Nucleus accumbens (tissue), 56 donors: ENCODE results near the gene GALNT10.
"Not testable (repeated sequence)": the region's sequence is repeated elsewhere in the genome, so short reads cannot be mapped to it uniquely, and the experiment has no call there.

Experiments
- DNase-seq, 56 donors: peaks; one replicate each; lab custom pipeline; 2025; lab: John Stamatoyannopoulos, UW

The GALNT10 gene

DNA sequence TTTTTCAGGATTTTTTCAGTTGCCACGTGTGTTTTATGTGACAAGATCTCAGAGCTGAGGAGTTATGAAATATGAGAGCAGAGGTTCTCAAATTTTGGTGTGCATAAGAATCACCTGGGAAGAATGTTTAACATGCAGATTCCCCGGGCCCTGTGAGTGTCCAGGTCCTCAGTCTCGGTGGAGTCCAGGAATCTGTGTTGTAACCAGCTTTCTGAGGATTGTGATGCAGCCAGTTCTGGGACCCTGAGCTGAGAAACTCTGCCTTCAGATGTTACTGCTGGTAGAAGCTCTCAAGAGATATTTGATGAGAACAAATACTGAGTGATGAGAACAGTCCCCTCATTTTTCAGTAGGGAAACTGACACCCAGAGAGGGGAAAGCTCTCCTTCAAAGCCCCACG, 152.4 kb downstream of the GALNT10 start:
- DNase-seq = no peak

DNA sequence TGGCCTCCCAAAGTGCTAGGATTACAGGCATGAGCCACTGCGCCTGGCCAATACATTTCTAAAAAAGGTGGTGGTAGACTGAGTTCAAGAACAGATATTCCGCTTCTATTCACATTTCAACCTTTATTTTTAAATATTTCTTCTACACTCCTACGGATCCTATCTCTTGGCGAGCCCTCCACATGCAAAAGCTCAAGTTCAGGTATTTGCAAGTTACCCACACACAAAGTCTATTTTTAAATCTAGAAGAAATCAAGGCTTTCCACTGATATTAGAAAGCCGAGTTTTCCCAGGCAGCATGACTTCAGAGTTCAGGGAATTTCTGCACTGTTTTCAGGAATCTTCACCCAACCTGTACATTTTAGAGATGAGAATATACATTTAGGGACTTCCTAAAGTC, 153.9 kb downstream of the GALNT10 start:
- peak in 3 of 56 donors; percentile 4 to 18 (median 18) for DNase-seq

DNA sequence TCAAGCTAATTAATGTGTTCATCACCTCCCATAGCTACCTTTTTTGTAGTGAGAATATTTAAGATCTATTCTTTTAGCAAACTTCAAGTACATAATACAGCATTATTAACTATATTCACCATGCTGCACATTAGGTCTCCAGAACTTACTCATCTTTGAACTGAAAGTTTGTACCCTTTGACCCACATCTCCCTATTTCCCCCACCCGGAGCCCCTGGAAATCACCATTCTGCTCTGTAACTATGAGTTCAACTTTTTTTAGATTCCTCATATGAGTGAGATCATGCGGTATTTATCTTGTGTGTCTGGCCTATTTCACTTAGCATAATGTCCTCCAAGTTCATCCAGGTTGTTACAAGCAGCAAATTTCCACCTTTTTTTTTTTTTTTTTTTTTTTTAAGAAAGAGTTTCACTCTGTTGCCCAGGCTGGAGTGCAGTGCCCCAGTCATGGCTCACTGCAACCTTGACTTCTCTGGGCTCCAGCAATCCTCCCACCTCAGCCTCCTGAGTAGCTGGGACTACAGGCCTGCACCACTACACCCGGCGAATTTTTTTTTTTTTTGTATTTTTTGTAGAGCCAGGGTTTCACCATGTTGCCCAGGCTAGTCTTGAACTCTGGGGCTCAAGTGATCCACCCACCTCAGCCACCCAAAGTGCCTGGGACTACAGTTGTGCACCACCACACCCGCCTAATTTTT, 154.9 kb downstream of the GALNT10 start:
- DNase-seq = no peak

DNA sequence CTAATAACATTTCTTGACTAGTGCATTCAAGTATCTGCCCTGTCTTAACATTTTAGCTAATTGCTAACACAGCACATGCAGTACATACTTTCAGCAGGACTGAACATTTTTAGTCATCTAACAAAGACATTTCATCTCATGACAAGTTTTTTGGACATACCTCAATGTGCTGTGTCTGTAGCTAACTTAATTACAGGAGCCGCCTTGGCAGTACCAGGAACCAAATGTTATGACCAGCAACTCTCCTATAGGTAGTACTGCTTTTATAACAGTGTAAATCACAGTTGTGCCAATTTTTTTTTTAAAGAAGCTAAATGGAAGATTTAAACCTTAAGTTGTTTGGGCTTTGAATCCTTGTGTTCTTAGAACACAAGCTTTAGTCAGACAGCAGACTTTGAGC, 155.9 kb downstream of the GALNT10 start:
- no peak for DNase-seq

DNA sequence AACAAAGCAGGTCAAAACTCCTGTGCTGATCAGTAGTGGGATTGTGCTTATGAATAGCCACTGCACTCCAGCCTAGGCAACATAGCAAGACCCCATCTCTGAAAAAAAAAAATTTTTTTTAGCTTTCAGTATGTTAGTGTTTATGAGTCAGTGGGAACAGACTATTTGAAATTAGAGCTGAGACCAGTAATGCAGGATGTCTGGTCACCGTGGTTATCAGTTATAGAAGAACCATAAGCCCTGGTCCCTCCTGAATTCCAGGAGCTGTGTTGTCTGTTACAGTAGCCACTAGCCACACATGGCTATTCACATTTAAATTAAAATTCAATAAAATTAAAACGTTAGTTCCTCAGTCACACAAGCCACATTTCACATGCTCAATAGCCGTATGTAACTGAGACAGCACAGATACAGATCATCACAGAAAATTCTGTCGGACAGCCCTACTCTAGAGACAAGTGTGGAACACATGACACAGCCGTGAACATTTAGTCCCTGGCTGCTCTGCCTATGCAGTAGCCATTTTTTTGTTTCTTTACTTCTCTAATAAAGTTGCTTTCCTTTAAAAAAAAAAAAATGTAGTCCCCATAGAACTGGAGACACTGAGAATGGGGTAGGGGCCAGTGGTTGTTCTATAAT, 159.2 kb downstream of the GALNT10 start:
- no peak for DNase-seq

DNA sequence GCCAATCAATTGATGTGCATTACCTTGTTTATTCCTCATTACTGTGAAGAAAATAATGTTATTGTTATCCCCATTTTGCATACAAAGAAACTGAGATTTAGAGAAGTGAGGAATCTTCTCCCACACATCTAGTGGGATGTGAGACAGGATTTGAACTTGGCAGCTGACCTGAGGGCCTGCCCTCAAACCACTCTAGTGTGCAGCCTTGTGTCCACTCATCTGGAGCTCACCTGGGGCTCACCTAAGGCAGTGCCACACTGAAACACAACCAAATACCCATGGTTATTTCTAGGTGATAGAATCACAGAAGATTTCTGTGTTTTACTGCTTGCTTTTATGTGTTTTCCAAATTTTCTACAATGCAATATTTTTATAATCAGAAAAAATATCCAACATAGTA, 160.6 kb downstream of the GALNT10 start:
- no peak for DNase-seq

DNA sequence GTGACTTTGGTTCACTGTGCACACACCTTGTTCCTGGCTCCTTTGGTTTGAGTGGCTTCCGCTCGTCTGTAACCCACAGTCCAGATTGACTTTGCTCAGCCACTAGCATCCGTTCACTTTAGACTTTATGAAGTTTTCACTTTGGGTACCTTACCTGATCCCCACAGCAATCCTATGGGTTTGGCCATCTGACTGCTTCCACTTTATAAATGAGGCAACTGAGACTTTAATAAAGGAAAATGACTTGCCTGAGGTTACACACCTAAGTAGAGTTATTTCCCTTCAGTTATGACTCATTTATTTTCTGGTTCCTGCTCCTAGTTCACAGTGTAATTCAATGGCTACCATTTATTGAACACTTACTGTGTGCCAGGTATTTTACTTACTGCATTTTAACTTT, 161.0 kb downstream of the GALNT10 start:
- no peak for DNase-seq

DNA sequence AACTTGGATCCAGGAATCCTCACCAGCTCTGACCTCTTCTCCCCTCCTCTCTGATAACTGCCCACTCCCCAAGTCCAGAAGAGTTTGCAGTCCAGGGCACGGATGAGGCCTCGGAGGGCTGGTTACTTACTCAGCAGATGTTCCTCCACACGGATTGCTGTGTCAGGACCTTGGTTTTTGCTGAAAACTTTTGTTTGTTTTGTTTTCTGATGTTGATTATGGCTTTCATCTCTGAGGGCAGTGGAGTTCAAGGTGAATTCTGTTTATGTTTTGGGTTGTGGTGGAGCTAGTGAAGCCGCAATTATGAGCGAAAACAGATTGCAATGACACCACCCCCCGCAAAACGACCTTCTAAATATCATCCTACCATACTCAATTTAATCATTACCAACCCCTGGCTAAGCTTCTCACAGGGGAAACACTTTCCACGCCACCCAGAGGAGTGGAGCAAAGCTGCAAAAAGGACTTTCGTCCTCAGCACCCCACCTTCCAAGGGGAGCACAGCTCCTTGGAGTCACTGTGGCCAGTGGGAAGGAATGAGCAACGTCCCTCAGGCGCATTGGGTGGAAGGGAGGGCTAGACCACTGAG, 162.5 kb downstream of the GALNT10 start:
- DNase-seq = no peak

DNA sequence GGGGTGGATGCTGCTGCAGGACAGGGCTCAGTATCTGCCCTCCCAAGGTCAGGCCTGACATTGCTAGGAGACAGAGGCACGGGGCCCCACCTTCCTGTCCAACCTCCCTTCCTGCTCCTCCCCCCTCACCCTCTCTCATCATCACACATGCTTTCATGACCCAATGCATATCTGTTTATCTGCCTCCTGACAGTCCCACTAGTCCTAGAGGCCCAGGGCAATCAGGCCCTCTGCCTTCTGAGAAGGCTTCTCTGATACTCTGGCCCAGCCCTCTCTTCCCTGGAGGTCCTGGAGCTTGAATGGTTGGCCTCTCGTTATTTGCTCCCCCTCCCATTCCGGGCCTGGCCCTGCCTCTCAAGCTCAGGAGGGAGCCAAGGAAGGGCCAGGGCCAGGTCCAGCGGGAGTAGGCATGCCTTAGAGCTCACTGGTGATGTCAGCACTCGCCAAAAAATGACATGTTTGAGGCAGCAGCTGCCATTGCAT, 164.6 kb downstream of the GALNT10 start:
- peak in 1 of 56 donors; percentile 8 for DNase-seq

DNA sequence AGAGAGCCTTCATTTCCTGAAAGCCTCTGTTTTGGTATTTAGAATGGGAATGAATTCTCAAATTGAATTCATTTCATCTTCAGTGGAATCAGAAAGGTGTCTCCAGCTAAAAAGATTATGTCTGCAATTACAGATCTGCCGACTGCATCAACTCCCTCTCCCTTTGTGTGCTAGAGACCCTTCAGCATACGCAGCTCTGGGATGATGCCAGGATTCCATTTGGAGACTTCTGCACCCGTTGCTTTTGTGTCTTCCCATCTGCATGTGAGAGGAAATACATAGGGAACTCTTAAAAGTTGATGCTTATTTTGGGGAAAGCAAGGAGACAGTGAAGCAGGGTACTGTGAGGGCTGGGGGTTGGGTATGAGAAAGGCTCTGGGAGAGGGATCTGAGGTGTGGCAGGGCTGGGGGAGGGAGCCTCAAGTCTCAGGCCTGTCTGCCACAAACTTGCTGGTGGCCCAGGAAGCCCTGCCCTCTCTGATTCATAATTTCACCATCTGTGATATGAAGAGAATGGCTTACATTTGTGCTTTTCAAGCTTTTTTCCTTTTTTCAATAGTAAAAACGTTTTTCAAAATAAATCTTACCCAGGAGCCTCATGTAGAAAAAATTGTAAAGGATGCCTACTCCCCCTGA, 165.6 kb downstream of the GALNT10 start:
- DNase-seq = no peak

DNA sequence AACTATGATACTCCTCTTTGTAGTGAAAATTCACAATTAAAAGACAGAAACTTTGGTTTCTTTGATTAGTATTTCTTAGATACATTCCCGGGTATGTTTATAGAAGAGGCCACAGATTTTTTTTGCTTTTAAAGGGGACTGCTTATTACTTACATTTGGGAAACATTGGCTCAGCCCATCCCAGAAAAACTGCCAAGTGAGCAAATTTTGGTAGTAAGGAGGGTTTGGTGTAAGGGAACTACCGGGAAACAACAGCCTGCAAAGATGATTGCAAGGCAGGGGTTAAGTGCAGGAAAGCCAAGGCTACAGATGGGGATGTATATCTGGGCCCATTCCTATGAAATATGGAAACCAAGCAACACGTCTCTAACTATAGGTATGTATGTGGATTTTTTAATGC, 166.4 kb downstream of the GALNT10 start:
- DNase-seq = no peak

DNA sequence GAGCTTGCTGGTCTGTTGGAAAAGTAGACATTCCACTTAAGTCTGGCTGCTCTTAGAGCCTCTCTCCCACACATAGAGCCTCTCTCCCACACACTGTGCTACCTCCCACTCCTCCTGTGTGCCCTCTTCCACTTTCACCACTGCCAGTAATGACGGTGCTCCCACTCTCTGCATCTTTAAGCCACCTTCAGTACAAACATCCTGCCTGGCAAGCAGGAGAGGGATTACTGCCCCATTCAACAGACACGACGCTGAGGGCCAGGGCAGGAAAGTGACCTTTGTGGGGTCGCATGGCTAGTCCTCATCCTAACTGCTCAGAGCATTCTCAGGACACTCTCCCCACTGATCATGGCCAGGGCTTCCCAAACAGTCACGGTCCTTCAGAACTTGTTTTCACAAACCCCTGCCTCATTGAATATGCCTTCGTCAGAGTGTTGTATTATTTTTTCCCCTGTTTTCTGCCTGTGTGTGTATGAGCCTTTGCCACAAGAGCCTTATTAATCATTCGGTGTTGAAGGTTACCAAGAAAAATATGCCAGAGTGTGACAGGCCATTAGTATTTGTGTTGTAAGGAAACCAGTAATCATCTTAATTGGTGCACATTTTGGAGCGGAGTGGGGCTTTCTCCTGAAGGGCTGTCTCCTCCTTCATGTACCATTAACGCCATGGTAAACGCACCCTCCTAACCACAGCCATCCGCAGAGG, 168.1 kb downstream of the GALNT10 start:
- no peak for DNase-seq

DNA sequence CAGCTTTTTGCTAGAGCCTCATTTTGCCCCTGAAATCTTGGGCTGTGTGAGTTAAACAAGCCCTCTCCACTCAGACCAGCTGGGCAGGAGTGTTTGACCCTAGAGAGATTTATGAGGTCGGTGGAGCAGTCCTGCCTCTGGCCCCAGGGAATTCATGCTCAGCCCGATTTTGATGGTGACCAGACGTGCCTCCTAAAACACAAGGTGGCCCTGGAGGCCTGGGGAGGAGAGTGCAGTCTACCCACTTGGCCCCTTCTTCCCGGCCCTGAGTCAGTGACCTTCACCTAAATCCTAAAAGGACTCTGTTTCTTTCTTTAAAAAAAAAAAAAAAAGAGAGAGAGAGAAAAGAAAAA, 168.7 kb downstream of the GALNT10 start:
- DNase-seq = no peak

DNA sequence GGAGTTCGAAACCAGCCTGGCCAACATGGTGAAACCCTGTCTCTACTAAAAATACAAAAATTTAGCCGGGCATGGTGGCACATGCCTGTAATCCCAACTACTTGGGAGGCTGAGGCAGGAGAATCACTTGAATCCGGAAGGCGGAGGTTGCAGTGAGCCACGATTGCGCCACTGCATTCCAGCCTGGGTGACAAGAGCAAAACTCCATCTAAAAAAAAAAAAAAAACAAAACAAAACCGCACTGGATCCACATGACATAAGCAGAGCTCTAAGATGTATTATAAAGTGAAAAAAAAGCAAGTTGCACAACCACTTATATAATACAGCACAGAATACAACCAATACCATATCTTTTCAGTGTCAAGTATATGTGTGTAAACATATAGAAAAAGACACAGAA, 169.7 kb downstream of the GALNT10 start:
- DNase-seq = not testable (repeated sequence)

DNA sequence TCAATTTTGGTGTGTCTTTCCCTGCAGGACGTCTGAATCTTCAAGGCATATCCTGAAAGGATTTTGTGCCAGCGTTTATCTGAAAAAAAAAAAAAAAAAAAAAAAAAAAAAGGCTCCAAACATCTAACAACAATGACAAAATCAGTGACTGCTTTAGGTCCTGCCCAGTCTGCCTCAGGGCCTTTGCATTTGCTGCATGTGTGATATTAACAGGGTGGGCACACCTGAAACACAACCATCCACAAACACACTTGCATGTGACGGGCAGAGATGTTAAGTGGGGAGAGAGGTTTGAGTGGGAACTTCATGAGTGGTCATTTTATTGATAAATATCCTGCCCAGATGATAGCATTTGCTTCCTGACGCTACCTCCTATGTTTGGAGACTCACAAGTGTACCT, 172.9 kb downstream of the GALNT10 start:
- DNase-seq = no peak

DNA sequence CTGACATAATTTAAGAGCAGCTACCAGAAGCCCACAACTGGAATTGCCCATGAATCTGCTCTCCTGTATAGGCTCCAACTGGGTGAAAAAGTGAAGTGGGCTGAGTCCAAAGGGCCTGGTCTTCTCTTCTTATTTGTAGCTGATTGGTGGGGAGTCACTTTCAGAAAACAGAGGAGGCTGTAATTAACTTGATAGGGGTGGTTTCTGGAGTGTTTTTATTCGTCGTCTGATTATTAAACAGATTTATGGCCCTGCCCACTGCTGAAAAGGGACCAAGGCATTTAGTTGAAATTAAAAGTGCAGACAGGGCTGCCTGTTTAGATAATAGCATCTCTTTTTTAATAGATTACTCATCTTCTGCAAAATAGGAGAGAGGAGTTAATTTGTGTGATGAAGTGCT, 174.2 kb downstream of the GALNT10 start:
- no peak for DNase-seq

DNA sequence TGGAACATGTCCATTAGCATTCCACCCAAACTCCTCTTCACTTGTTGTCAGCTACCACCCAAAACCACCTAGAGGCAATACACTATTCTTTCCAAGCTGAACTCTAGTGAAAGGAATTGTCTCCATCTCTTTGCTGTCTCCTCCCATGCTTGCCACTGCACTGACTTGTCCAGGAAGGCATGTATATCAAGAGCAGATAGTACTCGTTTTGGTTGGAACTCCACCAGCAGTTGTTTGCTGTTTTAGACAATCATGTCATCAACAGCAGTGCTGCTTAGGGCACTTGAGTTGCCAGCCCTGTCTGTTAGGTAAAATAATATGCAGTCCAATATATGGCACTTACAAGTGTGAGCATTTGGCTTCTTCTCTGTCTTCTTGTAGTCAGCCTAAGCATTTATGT, 175.3 kb downstream of the GALNT10 start:
- DNase-seq = no peak

DNA sequence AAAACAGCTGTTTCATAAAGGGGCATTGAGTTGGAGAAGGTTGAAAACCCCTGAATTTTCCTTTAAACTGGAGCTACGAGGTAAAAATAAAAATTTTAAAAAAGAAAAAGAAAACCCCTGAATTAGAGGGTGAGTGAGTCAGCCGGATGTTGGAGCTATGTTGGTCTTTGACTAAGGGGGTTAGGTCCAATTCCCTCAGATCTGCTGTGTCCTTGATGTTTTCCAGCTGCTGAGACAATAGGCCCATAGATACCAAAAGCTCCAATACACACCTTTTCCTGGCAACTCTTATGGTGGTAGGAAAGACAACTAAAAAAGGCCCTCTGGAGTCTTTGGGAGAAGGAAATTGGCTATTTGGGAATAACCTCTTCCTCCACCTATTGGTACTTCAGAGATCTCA, 175.8 kb downstream of the GALNT10 start:
- DNase-seq = no peak

DNA sequence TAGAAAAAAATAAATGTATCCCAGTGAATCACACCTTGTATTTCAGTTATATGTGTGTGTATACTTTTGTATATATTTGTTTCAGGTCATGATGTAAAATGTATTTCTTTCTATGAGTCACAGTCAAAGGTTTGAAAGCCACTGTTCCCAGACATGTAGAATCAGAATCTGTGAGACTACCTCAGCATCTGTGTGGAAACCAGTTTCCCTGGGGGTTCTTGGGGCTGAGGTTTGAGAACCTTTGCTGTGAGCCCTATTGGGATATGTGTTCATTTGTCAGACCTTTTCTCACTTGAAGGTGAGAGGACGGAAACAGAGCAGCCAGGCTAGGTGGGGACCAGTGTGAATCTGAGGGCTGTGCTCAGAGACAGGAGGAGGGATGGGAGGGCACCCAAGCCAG, 176.6 kb downstream of the GALNT10 start:
- no peak for DNase-seq

DNA sequence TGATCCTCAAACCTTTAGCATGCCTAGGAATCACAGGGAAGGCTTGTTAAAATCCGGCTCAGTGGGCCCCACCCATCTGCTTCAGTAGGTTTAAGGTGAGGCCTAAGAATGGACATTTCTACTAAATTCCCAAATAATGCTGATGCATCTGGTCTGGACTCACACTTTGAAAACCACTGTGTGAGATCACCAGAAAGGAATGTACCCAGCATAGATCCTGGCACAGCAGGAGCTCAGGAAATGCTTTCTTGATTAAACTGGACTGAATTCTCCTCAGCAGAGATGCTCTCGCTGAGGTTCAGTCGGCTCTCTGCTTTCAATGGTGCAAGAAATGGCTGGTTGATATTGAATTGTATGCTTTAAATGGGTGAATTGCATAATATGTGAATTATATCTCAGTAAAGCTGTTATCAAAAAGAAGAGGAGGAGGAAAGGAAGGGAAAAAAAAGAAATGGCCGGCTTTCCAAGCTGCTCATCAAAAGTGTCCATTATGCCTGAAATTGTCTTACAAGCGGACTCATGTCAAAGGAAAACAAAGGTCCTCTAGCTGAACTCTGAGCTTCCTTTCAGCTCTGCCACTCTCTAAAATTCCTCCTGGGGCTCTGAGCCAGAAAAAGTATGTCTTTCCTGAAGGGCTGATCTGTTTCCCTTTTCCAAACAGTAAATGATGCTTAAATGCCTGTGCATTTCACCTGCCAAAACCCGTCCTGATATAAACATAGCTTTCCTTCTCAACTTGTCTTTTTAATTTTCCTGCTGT, 177.7 kb downstream of the GALNT10 start:
- DNase-seq = no peak
